ENCODE results near the gene RASA3.
A peak's percentile ranks its signal among the peaks of the same experiment; 100 is the strongest.
"Not testable (repeated sequence)": the region's sequence is repeated elsewhere in the genome, so short reads cannot be mapped to it uniquely, and the experiment has no call there.

RASA3 gene, protein sequence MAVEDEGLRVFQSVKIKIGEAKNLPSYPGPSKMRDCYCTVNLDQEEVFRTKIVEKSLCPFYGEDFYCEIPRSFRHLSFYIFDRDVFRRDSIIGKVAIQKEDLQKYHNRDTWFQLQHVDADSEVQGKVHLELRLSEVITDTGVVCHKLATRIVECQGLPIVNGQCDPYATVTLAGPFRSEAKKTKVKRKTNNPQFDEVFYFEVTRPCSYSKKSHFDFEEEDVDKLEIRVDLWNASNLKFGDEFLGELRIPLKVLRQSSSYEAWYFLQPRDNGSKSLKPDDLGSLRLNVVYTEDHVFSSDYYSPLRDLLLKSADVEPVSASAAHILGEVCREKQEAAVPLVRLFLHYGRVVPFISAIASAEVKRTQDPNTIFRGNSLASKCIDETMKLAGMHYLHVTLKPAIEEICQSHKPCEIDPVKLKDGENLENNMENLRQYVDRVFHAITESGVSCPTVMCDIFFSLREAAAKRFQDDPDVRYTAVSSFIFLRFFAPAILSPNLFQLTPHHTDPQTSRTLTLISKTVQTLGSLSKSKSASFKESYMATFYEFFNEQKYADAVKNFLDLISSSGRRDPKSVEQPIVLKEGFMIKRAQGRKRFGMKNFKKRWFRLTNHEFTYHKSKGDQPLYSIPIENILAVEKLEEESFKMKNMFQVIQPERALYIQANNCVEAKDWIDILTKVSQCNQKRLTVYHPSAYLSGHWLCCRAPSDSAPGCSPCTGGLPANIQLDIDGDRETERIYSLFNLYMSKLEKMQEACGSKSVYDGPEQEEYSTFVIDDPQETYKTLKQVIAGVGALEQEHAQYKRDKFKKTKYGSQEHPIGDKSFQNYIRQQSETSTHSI

DNA sequence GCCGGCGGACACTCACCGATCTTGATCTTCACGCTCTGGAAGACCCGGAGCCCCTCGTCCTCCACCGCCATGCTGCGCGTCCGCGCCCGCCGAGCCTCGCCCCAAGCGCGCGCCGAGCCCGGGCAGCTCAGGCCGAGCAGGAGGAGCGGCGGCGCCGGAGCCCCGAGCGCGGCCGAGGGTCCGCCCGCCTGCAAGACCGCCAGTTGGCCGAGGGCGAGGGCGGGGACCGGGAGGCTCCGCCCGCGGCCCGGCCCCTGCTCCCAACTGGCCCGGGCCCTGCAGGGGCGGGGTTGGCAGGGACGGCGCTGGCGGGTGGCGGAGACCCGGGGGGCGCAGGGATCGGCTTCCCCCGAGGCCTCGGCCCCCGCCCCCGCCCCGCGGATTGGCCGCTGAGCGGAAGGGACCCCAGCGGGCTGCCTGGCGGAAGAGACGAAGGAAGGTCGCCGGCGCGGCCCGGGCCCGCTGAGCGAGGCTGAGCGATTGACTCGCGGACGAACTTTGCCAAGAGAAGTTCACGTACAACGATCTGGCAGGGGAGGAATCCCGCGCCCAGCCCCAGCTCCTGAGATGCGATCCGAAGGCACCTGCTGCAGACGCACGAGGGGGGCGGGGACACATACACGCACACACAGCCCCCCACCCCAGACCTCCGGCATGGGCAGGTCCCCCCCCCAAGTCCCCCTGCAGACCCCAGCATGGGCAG is at the start of gene RASA3:
Gene RASA3, minus strand, starts transcription at position 205 of the 703 bp plus-strand sequence. Its CDS starts 134 bp downstream, at position 71.
- DNase-seq = peak; percentile 71

GRCh38 chr13:114179087-114179658 is 46.8 kb upstream of the RASA3 start, which contains the start of gene CFAP97D2:
Gene CFAP97D2 (plus strand): TSS chr13:114179257. CDS start chr13:114179331, 74 bp downstream.
- DNase-seq = no peak

DNA sequence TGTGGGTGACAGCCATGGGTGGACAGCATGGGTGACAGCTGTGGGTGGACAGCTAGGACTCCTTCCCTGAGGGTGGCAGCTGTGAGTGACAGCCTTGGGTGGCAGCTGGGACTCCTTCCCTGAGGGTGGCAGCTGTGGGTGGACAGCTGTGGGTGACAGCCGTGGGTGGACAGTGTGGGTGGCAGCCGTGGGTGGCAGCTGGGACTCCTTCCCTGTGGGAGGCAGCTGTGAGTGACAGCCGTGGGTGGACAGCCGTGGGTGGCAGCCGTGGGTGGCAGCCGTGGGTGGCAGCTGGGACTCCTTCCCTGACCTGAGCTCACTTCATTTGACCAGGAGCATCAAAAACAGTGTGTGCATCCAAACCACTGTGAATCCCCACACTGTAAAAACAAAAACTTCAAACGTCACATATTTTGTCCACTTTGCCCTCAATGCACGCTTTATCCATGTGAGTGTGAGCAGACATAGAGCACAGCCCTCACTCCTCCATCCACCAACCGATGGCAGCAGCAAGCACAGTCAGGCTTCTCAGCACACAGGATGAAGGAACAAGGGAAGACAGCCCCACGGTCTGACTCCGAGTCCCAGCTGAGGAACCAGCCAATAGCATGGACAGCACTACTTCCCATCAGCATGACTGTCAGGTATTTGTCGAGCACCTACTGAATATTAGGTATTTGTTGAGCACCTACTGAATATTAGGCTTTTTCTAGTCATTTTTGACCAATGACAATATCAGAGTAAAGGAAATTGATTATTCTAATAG is 45.0 kb upstream of the RASA3 start:
- DNase-seq = no peak

- not testable (repeated sequence) for DNase-seq
Observed at GRCh38 chr13:114176359-114176902, 44.0 kb upstream of the RASA3 start.

DNA sequence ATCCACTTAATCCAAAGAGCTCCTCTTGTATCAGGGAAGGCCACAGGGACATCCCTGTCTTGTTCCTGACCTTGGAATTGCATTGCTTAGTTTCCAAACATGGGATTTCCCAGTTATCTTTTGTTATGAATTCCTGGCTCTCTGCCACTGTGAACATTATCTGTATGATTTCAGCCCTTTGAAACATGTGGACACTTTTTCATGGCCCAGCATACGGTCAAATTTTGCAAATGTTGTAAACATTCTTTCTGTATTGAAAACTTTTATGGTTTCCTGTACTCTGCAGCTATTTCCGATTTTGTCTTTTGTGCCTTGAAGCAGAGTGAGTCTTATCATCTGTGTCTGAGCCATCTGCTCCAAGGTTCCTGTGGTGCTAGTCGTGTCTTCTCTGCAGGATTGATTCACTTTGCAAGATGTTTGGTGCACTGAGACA is 42.1 kb upstream of the RASA3 start:
- no peak for DNase-seq

DNA sequence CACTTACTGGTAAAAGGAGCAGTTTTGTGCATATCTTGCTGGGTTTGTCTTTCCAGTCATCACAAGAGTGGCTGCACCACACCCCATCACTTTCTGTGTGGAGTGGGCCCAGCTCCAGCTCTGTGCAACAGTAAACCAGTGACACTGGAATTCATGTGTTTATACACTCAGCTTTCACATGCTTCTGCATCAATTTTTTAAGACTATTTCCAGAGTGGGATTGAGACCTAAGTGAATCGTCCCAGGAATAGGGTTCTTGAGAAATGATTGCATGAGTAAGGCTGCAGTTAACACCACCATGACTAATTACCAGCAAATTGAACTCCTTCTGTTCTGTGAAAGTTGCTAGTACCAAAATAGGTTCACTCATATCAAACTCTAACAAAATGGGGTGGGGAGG is 41.3 kb upstream of the RASA3 start:
- DNase-seq = no peak

- DNase-seq = no peak
Observed at GRCh38 chr13:114173272-114173671, 40.8 kb upstream of the RASA3 start.

DNA sequence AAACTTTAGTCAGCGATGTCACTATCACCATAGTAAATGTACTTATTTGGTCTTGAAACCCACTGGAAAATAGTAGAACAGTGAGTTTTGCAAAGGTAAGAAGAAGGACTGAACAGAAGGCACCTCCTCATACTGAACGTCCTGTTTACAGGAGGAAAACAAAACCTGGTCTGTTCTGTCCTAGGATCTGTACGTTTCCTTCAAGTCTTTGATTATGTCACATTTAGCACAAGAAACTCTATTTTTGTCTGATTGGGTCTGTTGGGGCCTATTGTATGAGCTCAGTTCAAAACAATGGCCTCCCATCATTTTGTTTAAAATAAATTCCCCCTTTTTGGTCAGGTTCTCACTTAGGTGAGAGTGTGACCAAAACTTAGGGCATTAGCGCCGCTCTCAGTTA is 35.5 kb upstream of the RASA3 start:
- DNase-seq = no peak

- no peak for DNase-seq
Observed at GRCh38 chr13:114167426-114167825, 35.0 kb upstream of the RASA3 start.

GRCh38 chr13:114166381-114167131 is 34.1 kb upstream of the RASA3 start:
- no peak for DNase-seq

- no peak for DNase-seq
Observed at GRCh38 chr13:114164681-114165429, 32.4 kb upstream of the RASA3 start.

DNA sequence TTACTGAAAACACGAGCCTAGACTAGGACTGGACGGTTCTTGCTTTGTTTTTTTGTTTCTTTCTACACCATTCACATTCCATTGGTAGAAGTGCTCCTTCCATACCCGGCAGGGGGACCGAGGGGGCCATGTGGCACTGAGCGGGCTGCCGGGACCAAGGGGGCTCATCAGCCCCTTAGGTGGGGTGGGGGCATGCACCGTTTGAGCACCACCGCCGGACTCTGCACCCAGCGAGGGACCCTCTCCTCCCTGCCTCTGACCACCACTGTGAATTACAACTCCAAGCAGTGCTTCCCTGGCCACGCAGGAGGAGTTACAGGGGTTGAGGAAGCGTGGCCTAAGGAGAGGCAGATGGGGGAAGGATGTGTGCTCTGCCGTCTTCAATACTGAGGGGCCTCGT is 31.6 kb upstream of the RASA3 start:
- DNase-seq = no peak

DNA sequence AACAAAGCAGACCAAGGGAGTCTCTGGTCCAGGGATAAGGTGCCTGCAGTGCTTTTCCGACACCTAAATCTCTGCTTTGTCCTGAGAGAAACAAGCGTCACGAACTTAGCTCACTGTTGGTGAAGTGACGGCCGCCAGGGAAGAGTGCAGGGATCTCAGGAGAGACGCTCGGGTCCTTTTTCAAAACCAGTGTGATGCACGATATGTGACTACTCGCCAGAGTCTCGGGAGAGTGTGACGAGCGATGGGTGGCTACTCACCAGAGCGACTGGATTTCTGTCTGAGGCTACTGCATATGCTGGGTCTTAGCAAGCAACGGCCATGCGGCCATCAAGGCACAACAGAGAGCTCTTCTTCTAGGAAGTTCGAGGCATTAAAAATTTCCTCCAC is 30.1 kb upstream of the RASA3 start:
- no peak for DNase-seq

GRCh38 chr13:114161644-114162532 is 29.5 kb upstream of the RASA3 start:
- DNase-seq = no peak

DNA sequence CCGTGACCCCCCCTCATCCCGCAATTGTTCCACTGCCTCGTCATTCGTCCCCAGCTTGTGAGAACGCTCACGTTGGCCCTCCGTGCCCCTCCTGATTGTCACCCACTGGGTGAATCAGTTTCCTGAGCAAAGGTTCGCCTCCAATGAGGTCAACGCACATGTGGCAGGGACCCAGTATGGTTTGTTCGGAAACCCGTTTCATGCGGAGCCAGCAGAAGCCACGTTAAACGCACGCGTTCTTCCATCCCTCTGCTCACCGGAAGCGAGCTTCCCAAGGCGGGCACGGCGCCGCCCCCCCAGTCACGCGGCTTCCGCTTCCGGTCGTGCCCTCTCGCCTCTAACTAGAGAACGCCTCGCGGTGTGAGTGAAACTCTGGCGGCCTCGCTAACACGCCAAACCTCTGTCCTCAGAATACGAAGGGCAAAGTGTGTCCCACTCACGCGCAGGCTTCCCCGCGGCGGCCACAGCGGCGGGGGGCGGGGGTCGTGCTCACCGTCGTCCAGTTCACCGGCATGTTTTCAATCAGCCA is 28.7 kb upstream of the RASA3 start:
- DNase-seq = no peak

DNA sequence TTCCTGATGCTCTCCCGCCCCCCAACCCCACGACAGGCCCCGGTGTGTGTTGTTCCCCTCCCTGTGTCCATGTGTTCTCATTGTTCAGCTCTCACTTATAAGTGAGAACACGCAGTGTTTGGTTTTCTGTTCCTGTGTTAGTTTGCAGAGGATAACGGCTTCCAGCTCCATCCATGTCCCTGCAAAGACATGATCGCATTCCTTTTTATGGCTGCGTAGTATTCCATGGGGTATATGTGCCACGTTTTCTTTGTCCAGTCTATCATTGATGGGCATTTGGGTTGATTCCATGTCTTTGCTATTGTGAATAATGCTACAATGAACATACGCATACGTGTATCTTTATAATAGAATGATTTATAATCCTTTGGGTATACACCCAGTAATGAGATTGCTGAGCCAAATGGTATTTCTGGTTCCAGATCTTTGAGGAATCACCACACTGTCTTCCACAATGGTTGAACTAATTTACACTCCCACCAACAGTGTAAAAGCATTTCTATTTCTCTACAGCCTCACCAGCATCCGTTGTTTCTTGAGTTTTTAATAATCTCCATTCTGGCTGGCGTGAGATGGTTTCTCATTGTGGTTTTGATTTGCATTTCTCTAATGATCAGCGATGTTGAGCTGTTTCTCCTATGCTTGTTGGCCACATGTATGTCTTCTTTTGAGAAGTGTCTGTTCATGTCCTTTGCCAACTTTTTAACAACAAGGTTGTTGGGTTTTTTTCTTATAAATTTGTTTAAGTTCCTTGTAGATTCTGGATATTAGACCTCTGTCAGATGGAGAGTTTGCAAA is 26.6 kb upstream of the RASA3 start:
- not testable (repeated sequence) for DNase-seq

- DNase-seq = no peak
Observed at GRCh38 chr13:114157869-114158495, 25.6 kb upstream of the RASA3 start.

Measured in NCI-H2081 (cell line).